Measurements from ENCODE around the gene CCNB1.

DNA sequence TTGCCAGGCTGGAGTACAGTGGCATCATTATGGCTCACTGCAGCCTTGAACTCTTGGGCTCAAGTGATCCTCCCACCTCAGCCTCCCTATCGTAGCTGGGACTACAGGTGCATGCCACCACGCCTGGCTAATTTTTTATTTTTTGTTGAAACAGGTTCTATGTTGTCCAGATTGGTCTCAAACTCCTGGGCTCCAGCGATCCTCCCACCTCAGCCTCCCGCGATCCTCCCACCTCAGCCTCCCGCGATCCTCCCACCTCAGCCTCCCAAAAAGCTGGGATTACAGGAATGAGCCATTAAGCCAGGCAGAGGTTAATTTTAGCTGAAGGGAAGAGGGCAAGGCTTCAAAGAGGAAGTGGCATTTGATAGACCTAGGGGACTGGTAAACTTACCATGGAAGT is 32.8 kb upstream of the CCNB1 start:
- TF ChIP-seq, protein P1, sequence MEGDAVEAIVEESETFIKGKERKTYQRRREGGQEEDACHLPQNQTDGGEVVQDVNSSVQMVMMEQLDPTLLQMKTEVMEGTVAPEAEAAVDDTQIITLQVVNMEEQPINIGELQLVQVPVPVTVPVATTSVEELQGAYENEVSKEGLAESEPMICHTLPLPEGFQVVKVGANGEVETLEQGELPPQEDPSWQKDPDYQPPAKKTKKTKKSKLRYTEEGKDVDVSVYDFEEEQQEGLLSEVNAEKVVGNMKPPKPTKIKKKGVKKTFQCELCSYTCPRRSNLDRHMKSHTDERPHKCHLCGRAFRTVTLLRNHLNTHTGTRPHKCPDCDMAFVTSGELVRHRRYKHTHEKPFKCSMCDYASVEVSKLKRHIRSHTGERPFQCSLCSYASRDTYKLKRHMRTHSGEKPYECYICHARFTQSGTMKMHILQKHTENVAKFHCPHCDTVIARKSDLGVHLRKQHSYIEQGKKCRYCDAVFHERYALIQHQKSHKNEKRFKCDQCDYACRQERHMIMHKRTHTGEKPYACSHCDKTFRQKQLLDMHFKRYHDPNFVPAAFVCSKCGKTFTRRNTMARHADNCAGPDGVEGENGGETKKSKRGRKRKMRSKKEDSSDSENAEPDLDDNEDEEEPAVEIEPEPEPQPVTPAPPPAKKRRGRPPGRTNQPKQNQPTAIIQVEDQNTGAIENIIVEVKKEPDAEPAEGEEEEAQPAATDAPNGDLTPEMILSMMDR (conservative IDR thresholded peaks at IDR 0.05) = no peak
- no peak for TF ChIP-seq ZFX (IDR thresholded peaks at IDR 0.05)
